CD4-positive, alpha-beta T cell (primary cell): ENCODE data around the gene WNK2. TPM values are rescaled to one million over a fixed set of nuclear protein-coding genes. Genes with fewer than 3 reads are reported as not detected.

ENCODE experiments used
- ATAC-seq: fragments of 200-7000 bp; cut with Tn5 transposase; one replicate; pipeline ENCODE4 v1.10.0; 2022; ENCODE audit warnings: mild to moderate bottlenecking; ENCODE audit not compliant: poor library complexity
- CTCF ChIA-PET: fragments of 350-600 bp; sonication (Branson Sonifier 250); formaldehyde crosslinking; loops from one replicate; lab custom pipeline; 2021; ENCODE audit warnings: antibody characterized with exemption, inconsistent platforms; lab: Charles Lee
- POLR2A ChIA-PET: fragments of 350-600 bp; sonication (Branson Sonifier 250); formaldehyde crosslinking; loops from one replicate; lab custom pipeline; 2021; ENCODE audit warnings: antibody characterized with exemption, inconsistent platforms; lab: Charles Lee
- DNase-seq, 14 experiments: peaks; one replicate each; pipeline ENCODE4 v3.0.0-alpha.2; 2013 to 2020; ENCODE audit warnings: mixed read lengths in 2 of 14
- H3K27ac ChIP-seq, 2 donors: one replicate each; pipeline versions ENCODE4 v1.5.1 to v1.7.0; 2013; ENCODE audit warnings: low read length in 2 of 2, low read depth in 1 of 2, mild to moderate bottlenecking in 1 of 2
- H3K27me3 ChIP-seq, 2 experiments: 1 replicate in 1 of 2; 2 replicates in 1 of 2; pipeline versions ENCODE4 v1.6.1 to v1.7.0; 2013; ENCODE audit warnings: low read length in 2 of 2, control low read depth in 1 of 2, mild to moderate bottlenecking in 1 of 2, moderate library complexity in 1 of 2; ENCODE audit not compliant: insufficient read depth in 2 of 2, control insufficient read depth in 1 of 2
- H3K36me3 ChIP-seq: one replicate; pipeline ENCODE4 v1.6.1; 2013; ENCODE audit warnings: low read length, control low read depth; ENCODE audit not compliant: insufficient read depth
- H3K4me1 ChIP-seq: one replicate; pipeline ENCODE4 v1.6.1; 2013; ENCODE audit warnings: low read length, control low read depth; ENCODE audit not compliant: insufficient read depth
- H3K4me3 ChIP-seq: one replicate; pipeline ENCODE4 v1.5.1; 2013; ENCODE audit warnings: mild to moderate bottlenecking, low read length, moderate library complexity
- H3K9me3 ChIP-seq, 2 experiments: 1 replicate in 1 of 2; 2 replicates in 1 of 2; pipeline versions ENCODE4 v1.6.1 to v1.7.0; 2013; ENCODE audit warnings: low read length in 2 of 2, mild to moderate bottlenecking in 2 of 2, control low read depth in 1 of 2, moderate library complexity in 1 of 2; ENCODE audit not compliant: control insufficient read depth in 1 of 2, insufficient read depth in 1 of 2
- H3K27ac Mint-ChIP-seq: one replicate; pipeline ENCODE4 v1.8.0; 2020; ENCODE audit warnings: mixed read lengths
- H3K27me3 Mint-ChIP-seq: one replicate; pipeline ENCODE4 v1.8.0; 2021; ENCODE audit warnings: mixed read lengths
- H3K36me3 Mint-ChIP-seq: one replicate; pipeline ENCODE4 v1.8.0; 2021; ENCODE audit warnings: low read depth, mixed read lengths
- H3K4me1 Mint-ChIP-seq: one replicate; pipeline ENCODE4 v1.8.0; 2021; ENCODE audit warnings: low read depth, mixed read lengths
- H3K4me3 Mint-ChIP-seq: one replicate; pipeline ENCODE4 v1.8.0; 2020; ENCODE audit warnings: mild to moderate bottlenecking, mixed read lengths
- H3K9me3 Mint-ChIP-seq: one replicate; pipeline ENCODE4 v1.8.0; 2020; ENCODE audit warnings: mixed read lengths
- CTCF ChIP-seq: fragments of 200-600 bp; IDR thresholded peaks from one replicate; pipeline ENCODE4 v1.8.0; 2022; ENCODE audit warnings: antibody characterized with exemption, mild to moderate bottlenecking
- intact Hi-C, 2 experiments: fragments of 100-400 bp; cut with DNase I in 1 of 2; cut with micrococcal nuclease in 1 of 2; formaldehyde crosslinking; loops; one replicate each; pipeline versions ENCODE4 v1.15.1 to v1.9.0; 2023 to 2025; cut with DNase I, micrococcal nuclease
- total RNA-seq, 174 experiments: library from RNA in 2 of 174; stranded (reverse) in 2 of 174; gene quantifications; one replicate each; pipeline ENCODE4 v1.2.3 and lab custom pipeline; 2021 to 2026

The WNK2 gene
- total RNA-seq, 2 experiments from 2014 or later, result 0.19 to 0.22 TPM

DNA sequence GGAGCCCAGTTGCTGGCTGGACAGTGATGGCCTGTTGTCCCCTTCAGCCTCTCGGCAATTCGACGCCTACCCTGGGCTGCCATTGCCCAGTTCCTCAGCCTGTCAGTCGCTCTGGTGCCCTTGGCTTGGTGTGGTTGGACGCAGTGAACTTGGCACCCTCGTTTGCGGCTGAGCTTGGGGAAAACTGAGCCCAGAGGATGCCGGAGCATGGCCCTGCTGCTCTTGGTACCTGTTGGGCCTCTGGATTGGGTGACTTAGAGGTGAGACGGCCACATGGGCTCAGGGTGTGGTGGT, 16.5 kb downstream of the WNK2 start:
- H3K9me3 Mint-ChIP-seq, result no peaks in the 10 kb centered on the region
- no peak overlapping the region for H3K4me3 ChIP-seq
- intact Hi-C loops, result no loop called here
- H3K4me1 ChIP-seq, result peaks cover 4% of the 10 kb centered on the region
- H3K4me1 Mint-ChIP-seq, result no peaks in the 10 kb centered on the region
- TF ChIP-seq CTCF, result no peak
- H3K27ac Mint-ChIP-seq, result no peak overlapping the region
- no peaks in the 10 kb centered on the region for H3K27me3 Mint-ChIP-seq
- no peaks in the 10 kb centered on the region for H3K36me3 ChIP-seq
- H3K36me3 Mint-ChIP-seq, result no peaks in the 10 kb centered on the region
- POLR2A ChIA-PET, result no interaction called here
- ATAC-seq (no peak), DNase-seq (no peak)
- no peak overlapping the region for H3K4me3 Mint-ChIP-seq
- H3K9me3 ChIP-seq, result no peaks in the 10 kb centered on the region
- no peaks in the 10 kb centered on the region for H3K27me3 ChIP-seq
- CTCF ChIA-PET, result no interaction called here
- H3K27ac ChIP-seq, result no peak overlapping the region

DNA sequence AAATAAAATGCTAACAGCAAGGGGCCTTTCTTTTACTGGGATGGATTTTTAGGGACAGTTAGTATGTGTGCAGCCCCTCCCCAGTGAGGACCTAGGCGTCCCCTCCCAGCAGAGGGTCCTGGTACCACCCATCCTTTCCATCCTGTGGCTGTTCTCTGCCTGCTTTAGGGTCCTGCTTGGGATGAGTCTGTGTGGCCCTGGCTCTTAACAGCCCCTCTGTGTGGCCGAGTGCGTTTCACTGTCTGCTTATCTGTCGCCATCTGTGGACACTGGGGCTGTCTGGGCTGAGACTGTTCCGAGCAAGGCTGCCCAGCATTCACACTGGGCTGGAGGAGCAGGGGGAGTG, 17.0 kb downstream of the WNK2 start:
- DNase-seq (no peak), ATAC-seq (no peak)
- Histone ChIP-seq H3K36me3 (no peaks in the 10 kb centered on the region), H3K27me3 (no peaks in the 10 kb centered on the region), H3K9me3 (no peaks in the 10 kb centered on the region), H3K4me3 (no peak overlapping the region), H3K4me1 (peaks cover 4% of the 10 kb centered on the region), H3K27ac (no peak overlapping the region)
- Mint-ChIP-seq H3K4me1 (no peaks in the 10 kb centered on the region), H3K27ac (no peak overlapping the region), H3K27me3 (no peaks in the 10 kb centered on the region), H3K9me3 (no peaks in the 10 kb centered on the region), H3K36me3 (no peaks in the 10 kb centered on the region), H3K4me3 (no peak overlapping the region)
- ChIA-PET CTCF (no interaction called here), POLR2A (no interaction called here)
- TF ChIP-seq CTCF, result no peak
- intact Hi-C loops, result no loop called here

DNA sequence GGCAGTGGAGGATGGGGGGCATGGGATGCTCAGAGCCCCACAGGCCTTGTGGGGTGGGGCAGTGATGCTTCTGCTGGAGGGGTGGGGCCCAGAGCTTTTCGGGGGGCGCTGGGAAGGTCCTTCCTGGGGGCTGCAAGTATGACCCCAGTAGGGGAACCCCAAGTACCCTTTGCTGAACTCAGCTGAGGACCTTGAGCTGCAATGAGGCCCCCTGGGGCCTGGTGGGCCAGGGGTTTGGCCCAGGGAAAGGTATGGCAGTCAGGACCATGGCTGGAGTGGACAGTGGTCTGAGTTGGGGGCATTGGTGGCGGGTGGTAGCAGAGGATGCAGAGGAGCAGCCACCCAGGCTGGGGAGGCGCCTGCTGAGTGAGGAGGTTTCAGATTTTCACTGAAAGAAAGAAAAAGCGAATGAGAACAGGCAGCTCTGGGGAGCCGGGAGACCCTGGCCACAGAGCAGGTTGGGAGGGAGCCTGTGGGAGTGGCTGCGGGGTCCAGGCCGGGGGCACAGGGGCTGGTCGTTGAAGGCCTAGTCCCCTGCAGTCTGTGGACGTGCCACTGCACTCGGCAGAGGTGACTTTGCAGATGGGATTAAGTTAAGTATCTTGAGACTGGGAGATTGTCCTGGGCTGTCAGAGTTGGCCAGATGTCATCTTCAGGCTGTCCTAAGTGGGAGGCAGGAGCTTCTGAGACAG, 19.2 kb downstream of the WNK2 start:
- no peak for TF ChIP-seq CTCF
- Mint-ChIP-seq H3K36me3 (no peaks in the 10 kb centered on the region), H3K9me3 (no peaks in the 10 kb centered on the region), H3K27ac (no peak overlapping the region), H3K27me3 (no peaks in the 10 kb centered on the region), H3K4me1 (no peaks in the 10 kb centered on the region), H3K4me3 (no peak overlapping the region)
- Histone ChIP-seq H3K4me1 (peaks cover 4% of the 10 kb centered on the region), H3K4me3 (no peak overlapping the region), H3K27me3 (no peaks in the 10 kb centered on the region), H3K36me3 (no peaks in the 10 kb centered on the region), H3K27ac (no peak overlapping the region), H3K9me3 (no peaks in the 10 kb centered on the region)
- ATAC-seq (no peak), DNase-seq (no peak)
- intact Hi-C loops, result no loop called here
- POLR2A ChIA-PET, result no interaction called here
- CTCF ChIA-PET, result no interaction called here
